Effector CD4-positive, alpha-beta T cell (primary cell): ENCODE data around the gene STK24.

ENCODE experiments used
- DNase-seq: peaks from one replicate; pipeline ENCODE4 v3.0.0-alpha.2; 2020

The STK24 gene

DNA sequence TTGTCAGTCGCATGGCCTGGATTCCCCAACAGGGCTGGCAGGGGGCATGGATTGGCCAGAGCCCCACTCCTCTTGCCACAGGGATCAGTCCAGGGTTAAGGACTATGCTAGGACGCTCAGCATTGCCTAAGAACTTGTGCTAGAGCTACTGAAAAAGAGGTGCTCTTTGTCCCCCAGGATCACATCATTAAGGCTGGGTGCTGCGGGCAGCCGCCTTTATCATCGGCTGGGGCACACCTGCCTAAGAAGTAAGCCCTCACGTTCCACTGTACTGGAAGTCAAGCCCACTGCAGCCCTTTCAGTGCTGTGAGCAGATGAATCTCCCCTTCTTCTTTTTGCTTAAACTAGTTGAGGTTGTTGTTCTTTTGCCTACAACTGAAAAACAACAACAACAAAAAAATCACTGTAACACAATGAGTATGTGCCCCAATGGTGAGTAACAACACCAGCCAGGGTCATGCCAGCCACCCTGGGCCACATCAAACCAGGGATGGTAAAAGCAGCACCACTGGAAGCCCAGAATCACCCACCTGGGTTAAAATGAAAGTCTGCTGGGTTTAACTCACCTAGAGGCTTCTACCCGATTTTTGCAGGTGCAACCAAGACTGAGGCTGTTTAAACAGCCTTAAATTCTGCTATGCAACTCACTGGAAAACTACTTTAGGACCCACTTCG, 20.6 kb downstream of the STK24 start:
- DNase-seq: no peak

DNA sequence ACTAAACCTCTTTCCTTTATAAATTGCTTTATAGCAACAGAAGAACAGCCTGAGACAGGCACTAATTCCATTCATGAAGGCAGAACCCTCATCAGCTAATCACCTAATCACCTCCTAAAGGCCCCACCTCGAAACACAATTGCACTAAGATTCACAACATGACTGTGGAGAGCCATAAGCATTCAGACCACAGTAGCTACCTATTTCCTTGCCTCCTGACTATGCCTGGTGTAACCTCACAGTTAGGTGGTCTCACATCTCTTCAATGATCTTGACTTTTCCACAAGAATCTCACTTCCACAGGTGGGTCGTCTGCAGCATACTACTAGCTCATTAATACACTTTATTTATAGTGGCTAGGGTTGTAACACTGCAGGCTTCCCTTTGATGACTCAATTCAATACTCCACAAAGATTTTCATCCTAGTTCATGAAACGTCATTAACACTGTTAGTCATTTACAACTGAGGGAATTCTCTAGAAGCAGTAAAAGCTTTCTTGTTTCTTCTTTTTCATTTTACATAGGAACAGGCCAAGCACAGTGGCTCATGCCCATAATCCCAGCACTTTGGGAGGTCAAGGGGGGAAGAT, 27.1 kb downstream of the STK24 start:
- DNase-seq: no peak

DNA sequence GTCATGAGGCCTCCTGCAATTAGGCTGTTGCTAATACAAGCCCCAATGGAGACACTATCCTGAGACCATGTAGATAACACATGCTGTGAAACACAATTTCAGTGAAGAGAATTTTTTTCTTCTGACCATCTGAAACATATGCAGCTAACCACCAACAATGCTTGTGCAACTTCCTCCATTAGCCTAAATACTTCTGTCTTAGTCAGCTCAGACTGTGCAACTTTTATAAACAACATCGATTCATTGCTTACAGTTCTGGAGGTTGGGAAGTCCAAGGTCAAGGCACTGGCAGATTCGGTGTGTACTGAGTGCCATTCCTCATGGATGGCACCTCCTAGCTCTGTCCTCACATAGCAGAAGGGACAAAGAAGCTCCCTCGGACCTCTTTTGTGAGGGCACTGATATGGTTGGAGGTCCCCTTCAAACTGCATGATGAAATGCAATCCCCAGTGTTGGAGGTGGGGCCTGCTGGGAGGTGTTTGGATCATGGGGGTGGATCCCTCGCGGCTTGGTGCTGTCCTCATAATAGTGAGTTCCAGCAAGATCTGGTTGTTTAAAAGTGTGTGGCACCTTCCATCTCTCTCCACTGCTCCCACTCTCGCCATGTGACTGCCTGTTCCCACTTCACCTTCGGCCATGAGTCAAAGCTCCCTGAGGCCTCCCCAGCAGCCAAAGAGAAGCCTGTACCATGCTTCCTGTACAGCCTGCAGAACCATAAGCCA, 27.7 kb downstream of the STK24 start:
- no peak for DNase-seq

GRCh38 chr13:98548230-98548629, 28.7 kb downstream of the STK24 start:
- DNase-seq: no peak

DNA sequence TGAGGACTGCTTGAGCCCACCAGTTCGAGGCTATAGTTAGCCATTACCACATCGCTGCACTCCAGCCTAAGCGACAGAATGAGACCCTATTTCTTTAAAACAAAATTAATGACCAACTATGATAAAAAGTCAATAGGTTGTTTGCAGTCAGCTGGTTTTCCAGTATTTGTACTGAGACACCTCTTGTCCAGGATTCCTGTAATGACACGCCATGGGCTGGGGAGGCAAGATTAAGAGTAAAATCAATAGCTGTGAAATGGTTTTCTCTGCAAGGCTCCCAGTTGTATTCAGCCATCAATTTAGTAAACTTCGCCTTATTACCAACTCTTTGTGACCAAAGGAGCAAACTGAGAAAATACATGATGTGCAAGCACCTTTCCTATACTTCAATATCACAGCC, 29.5 kb downstream of the STK24 start:
- no peak for DNase-seq

DNA sequence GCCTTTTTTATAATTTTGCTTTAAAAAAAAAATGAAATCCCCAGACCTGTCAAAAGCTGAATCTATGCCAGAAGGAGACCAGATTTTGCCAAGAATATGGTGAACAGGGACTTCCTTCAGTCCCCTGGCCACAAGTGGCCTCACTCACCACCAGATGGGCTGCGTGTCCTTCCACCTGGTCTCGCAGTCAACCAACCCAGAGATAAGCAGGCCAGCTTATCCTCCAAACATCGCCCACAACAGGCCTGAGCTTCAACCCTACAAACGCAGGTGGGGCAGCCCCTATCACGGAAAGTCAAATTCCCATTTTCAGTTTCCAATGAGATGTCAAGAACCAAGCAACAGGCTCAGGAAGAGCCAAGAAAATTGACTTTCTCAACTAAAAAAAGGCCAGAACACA, 30.5 kb downstream of the STK24 start:
- no peak for DNase-seq

GRCh38 chr13:98544104-98544710, 32.7 kb downstream of the STK24 start:
- no peak for DNase-seq

DNA sequence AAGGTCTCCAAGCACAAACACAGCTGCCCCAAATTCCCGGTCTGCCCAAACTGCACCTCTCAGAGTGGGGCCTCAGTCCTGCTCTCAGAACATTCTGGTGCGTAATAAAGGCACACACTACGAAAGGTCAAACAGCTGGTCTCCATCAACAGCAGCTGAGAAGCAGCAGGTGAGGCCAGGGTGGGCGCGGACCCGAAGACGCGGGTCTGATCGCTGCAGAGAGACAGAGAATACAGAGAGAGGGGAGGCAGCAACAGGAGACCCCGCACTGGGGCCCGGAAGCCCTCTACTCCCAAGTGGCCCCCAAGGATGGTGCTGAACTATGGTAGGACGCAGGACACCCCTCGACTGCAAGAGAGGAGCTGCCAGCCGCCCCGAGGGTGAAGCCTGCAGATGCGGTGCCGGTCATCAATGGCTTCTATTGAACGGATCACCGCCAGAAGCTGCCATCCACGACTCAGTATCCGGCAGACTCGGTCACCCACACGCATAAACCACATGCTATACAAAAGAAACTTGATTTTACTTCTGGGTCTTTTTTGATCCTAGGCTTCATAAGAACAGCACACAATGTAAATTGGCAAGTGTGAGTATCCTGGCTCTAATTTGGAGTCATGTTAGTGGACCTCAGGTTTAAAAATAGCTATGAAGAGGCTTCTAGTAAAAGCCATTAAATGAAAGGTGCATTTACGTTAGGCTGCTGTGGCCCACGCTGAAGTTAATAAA, 33.4 kb downstream of the STK24 start:
- DNase-seq: no peak

DNA sequence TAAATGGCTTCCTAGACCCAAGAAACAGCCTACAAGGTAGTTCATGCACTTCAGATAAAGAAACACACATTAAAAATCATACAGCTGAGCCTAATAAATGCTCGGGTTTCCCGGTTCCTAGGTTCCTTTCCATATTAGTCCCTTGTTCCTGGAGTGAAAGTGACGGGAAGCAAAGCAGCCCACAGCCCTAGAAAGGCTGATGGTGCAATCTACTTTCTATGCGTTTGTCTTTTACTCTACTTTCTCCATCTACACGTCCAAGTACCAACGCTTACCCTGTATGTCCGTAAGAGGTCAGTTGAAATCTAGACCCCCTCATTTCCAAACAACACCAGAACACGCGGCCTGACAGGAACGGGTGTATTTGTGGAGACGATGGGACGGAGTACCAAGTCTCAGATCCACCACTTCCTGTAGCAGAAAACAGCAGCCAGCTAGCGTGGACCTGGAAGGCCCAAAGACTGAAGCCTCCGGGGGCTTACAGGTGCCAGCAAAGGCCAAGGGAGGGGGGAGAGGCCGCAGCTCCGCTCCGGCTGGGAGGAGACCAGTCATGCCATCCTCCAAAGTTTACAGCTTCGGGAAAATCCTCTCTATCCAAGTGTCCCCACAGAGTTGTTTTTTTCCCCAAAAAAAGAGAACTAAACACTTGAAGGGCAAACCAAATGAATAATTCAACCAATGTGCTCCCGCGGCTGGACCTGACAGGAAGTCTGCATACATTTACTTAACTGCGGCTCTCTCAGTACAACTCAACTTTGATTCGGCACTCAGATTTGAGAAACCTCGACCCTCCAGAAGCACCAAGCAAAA, 34.1 kb downstream of the STK24 start:
- DNase-seq: no peak

DNA sequence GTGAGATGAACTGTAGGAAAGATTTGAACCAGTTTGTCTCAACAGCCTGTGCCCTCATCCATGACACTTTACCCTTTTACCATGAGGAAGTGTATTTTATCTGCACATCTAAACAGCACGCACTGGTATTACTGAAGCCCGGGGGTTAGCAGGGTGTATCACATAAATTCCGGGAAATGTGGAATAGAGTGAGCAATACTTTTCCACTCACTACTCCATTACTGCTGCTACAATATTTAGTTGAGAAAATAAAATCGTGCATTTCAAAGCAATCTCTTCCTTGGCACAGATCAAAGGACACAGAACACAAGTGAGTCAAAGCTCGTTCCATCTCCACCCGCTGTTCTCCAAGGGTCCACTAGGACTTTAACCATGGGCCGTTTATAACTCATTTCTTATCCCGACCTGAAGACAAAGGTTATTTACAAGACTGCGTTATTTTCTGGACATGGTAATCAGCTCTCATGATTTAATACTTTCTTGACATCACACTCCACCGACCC, 35.2 kb downstream of the STK24 start:
- DNase-seq: no peak

- no peak for DNase-seq
Observed at GRCh38 chr13:98541191-98541590, 35.7 kb downstream of the STK24 start.

- no peak for DNase-seq
Observed at GRCh38 chr13:98540476-98540875, 36.4 kb downstream of the STK24 start.

DNA sequence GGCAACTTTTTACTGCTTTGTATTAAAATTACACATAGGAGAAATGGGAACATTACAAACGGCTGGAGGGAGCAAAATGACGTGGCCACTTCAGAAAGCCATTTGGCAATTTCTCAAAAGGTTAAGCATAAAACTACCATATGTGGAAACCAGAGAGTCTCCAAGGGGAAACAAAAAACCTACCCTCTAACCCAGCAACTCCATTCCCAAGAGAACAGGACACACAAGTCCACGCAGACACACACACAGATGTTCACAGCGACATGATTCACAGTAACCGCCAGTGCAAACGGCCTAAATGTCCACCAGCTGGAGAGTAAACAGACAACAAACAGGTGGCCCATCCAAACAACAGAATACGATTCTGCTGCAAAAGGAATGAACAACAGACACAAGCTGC, 37.2 kb downstream of the STK24 start:
- no peak for DNase-seq

DNA sequence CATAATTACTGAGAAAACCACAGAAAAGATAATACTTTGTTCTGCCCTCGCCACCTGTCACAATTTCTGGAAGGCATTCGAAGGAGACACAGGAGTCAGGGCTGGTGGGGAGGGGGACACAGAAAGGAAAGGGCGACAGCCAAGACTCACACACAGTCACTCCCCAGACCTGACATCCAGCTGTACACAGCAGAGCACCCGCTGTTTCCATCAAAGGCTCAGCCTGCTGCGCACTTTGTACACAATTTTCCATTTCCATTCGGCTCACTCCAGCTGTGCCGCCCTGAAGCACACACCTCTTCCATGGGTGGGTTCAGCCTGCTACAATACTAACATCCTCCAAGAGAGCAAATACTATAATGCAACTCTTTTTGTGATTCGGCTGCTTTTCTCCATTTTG, 38.0 kb downstream of the STK24 start:
- no peak for DNase-seq

GRCh38 chr13:98537740-98538139, 39.2 kb downstream of the STK24 start:
- DNase-seq: no peak

GRCh38 chr13:98537306-98537705, 39.6 kb downstream of the STK24 start:
- DNase-seq: no peak

GRCh38 chr13:98536729-98537128, 40.2 kb downstream of the STK24 start:
- no peak for DNase-seq

- no peak for DNase-seq
Observed at GRCh38 chr13:98535501-98536354, 41.2 kb downstream of the STK24 start.

DNA sequence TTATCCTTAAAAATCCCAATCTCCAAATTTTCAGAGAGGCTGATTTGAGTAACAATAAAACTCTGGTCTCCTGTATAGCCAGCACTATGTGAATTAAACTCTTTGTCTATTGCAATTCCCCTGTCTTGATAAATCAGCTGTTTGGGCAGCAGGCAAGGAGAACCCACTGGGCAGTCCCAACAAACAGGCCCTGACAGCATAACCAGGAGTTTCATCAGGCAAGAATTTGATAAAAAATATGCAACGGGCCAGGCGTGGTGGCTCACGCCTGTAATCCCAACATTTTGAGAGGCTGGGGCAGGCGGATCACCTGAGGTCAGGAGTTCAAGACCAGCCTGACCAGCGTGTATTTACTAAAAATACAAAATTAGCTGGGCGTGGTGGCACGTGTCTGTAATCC, 42.1 kb downstream of the STK24 start:
- DNase-seq: no peak

DNA sequence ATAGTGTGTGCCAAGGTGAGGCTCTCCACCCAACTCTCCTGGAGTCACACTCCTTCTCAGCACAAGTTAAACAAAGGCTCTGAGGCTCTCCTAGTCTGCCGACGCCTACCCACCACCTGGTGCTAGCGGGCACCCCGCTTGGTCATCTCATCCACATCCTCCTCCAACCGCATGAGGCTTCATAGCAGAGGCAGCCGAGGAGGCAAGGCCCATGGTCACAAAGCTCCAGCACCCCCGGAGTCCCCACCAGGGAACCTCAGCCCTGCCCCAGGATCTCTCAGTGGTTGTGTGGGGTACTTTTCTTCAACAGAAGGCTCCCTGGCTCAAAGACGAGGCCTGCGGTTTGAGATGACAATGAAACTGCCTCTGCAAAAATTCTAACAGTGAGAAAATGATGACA, 43.0 kb downstream of the STK24 start:
- no peak for DNase-seq

DNA sequence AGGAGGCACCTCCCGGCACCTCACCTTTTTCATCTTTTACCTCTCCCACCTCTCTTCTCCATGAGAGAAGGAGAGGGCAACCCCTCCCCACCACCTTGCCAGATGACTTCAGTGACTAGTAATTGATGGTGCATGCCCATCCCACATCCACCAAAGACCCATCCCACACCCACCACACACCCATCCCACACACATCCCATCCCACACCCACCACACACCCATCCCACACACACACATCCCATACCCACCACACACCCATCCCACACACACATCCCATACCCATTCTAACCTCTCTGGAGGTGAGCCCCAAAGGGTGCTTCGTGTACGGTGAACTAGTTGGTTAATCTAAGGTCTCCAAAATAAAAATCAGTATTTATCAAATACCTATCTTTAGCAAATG, 44.7 kb downstream of the STK24 start:
- no peak for DNase-seq
